PC-9 (cell line): Measurements from ENCODE around the gene CTCF.

Source experiments
- CTCF ChIP-seq: fragments of 200-600 bp; sonication (generic); conservative IDR thresholded peaks from 2 replicates; pipeline ENCODE4 v1.6.1; 2017; ENCODE audit warnings: mixed run types, antibody characterized with exemption, mild to moderate bottlenecking, moderate library complexity
- EZH2 ChIP-seq: fragments of 200-600 bp; sonication (generic); IDR thresholded peaks from 2 replicates; pipeline ENCODE4 v1.8.0; 2017; ENCODE audit warnings: antibody characterized with exemption, low read depth

- no peak for TF ChIP-seq CTCF
- TF ChIP-seq EZH2: no peak
Measured at GRCh38 chr16:67534431-67534830, 27.9 kb upstream of the CTCF start.
